Ureter (tissue), 1 donor: ENCODE results near the gene VASP. TPM values are rescaled to one million over a fixed set of nuclear protein-coding genes. Genes with fewer than 3 reads are reported as not detected.
A peak's percentile ranks its signal among the peaks of the same experiment; 100 is the strongest.

Experiments
- DNase-seq: peaks from one replicate; pipeline ENCODE4 v3.0.0-alpha.2; 2020; ENCODE audit warnings: low spot score
- total RNA-seq: library from RNA; stranded (reverse); gene quantifications from one replicate; pipeline ENCODE4 v1.2.4, GENCODE V29; 2023
- donor health status: DM: yes; HTN: yes; CAD: no.

Gene VASP
- 90.1 TPM for total RNA-seq

GRCh38 chr19:45506989-45507871 lies at the start of gene VASP:
TSS of gene VASP (plus strand) at chr19:45507479. CDS start at chr19:45507772, 293 bp downstream.
- peak; percentile 93 for DNase-seq

- no peak for DNase-seq
Measured at GRCh38 chr19:45457776-45458175, 49.5 kb upstream of the VASP start.

- no peak for DNase-seq
Measured at GRCh38 chr19:45460807-45461347, 46.4 kb upstream of the VASP start.

- no peak for DNase-seq
Measured at GRCh38 chr19:45462174-45462573, 45.1 kb upstream of the VASP start.

- no peak for DNase-seq
Measured at GRCh38 chr19:45463241-45463640, 44.0 kb upstream of the VASP start.

GRCh38 chr19:45464274-45464673 lies 43.0 kb upstream of the VASP start:
- DNase-seq, result no peak

GRCh38 chr19:45464852-45465441 lies 42.3 kb upstream of the VASP start:
- DNase-seq, result no peak

- DNase-seq, result no peak
Measured at GRCh38 chr19:45467115-45467455, 40.2 kb upstream of the VASP start.

- DNase-seq, result peak; percentile 95
Measured at GRCh38 chr19:45467456-45468158, 39.7 kb upstream of the VASP start, which contains the start of gene FOSB. TSS of gene FOSB (plus strand) at chr19:45467996. CDS start at chr19:45468587, 591 bp downstream.

GRCh38 chr19:45468159-45468651 lies 39.1 kb upstream of the VASP start:
- no peak for DNase-seq

- no peak for DNase-seq
Measured at GRCh38 chr19:45468803-45469131, 38.5 kb upstream of the VASP start.

- peak; percentile 93 for DNase-seq
Measured at GRCh38 chr19:45469132-45469944, 37.9 kb upstream of the VASP start.

- peak; percentile 67 for DNase-seq
Measured at GRCh38 chr19:45469945-45470761, 37.1 kb upstream of the VASP start.

GRCh38 chr19:45470762-45471081 lies 36.6 kb upstream of the VASP start:
- no peak for DNase-seq

- DNase-seq, result no peak
Measured at GRCh38 chr19:45471111-45471930, 36.0 kb upstream of the VASP start.

- no peak for DNase-seq
Measured at GRCh38 chr19:45471931-45472562, 35.2 kb upstream of the VASP start.

GRCh38 chr19:45472563-45473366 lies 34.5 kb upstream of the VASP start:
- no peak for DNase-seq

- no peak for DNase-seq
Measured at GRCh38 chr19:45473367-45473681, 34.0 kb upstream of the VASP start.
